GM12878 (cell line): Measurements from ENCODE around the gene IL20RA. TPM values are rescaled to one million over a fixed set of nuclear protein-coding genes. Genes with fewer than 3 reads are reported as not detected.

Experiments used
- ATAC-seq: fragments of 200-7000 bp; cut with Tn5 transposase; 3 replicates; pipeline ENCODE4 v1.9.1; 2020; ENCODE audit warnings: mild to moderate bottlenecking, moderate library complexity
- BruUV-seq: library from RNA; stranded (reverse); fragments of 400-500 nt; replicated peaks from 2 replicates; lab custom pipeline; 2021; lab: Mats Ljungman, UMichigan
- CTCF ChIA-PET: fragments of 300-600 bp; sonication (Branson Sonifier 250); formaldehyde crosslinking; extraction: SDS; loops from one replicate; lab custom pipeline; 2021; ENCODE audit warnings: inconsistent platforms; lab: Yijun Ruan, JAX
- POLR2A ChIA-PET: fragments of 350-600 bp; formaldehyde crosslinking; extraction: SDS; loops from one replicate; lab custom pipeline; 2021; ENCODE audit warnings: inconsistent platforms; lab: Charles Lee
- RAD21 ChIA-PET: fragments of 300-600 bp; sonication (Branson Sonifier 250); formaldehyde crosslinking; loops from one replicate; lab custom pipeline; 2023; ENCODE audit warnings: antibody characterized with exemption; ENCODE audit not compliant: unreplicated experiment; lab: Charles Lee
- SMC1A ChIA-PET: fragments of 300-600 bp; sonication (Branson Sonifier 250); formaldehyde crosslinking; loops from one replicate; lab custom pipeline; 2023; ENCODE audit not compliant: unreplicated experiment, uncharacterized antibody; lab: Charles Lee
- DNase-seq: peaks from one replicate; pipeline ENCODE4 v3.0.0-alpha.2; 2011; ENCODE audit warnings: low read depth, low spot score
- FAIRE-seq: peaks from 3 replicates; lab custom pipeline; 2011; peaks lifted over from hg19 to GRCh38; lab: Jason Lieb, UNC
- H2AFZ ChIP-seq: 2 replicates; pipeline ENCODE4 v1.6.0; 2011; ENCODE audit warnings: low read depth, low read length, control low read depth; ENCODE audit not compliant: control insufficient read depth
- H3K27ac ChIP-seq: 2 replicates; pipeline ENCODE4 v1.5.1; 2011; ENCODE audit warnings: control low read depth; ENCODE audit not compliant: control insufficient read depth, insufficient read depth
- H3K27me3 ChIP-seq, 2 experiments: replicated peaks in 1 of 2; 2 replicates each; pipeline versions ENCODE4 v1.6.0 to v1.6.1; 2011; ENCODE audit warnings: low read length in 1 of 2; ENCODE audit not compliant: control insufficient read depth in 2 of 2, insufficient read depth in 2 of 2
- H3K36me3 ChIP-seq, 2 experiments: 2 replicates each; pipeline ENCODE4 v1.5.1; 2011; ENCODE audit warnings: low read length in 1 of 2; ENCODE audit not compliant: control insufficient read depth in 2 of 2, insufficient read depth in 2 of 2
- H3K4me1 ChIP-seq: 2 replicates; pipeline ENCODE4 v1.6.1; 2011; ENCODE audit warnings: mild to moderate bottlenecking, low read length, moderate library complexity, mixed read lengths; ENCODE audit not compliant: control insufficient read depth, insufficient read depth
- H3K4me2 ChIP-seq: 2 replicates; pipeline ENCODE4 v1.6.0; 2011; ENCODE audit warnings: control low read depth; ENCODE audit not compliant: control insufficient read depth, insufficient read depth
- H3K4me3 ChIP-seq: fragments of 200-600 bp; sonication (generic); 2 replicates; pipeline ENCODE4 v1.5.1; 2016
- H3K79me2 ChIP-seq: 2 replicates; pipeline ENCODE4 v1.6.0; 2011; ENCODE audit warnings: low read length; ENCODE audit not compliant: control insufficient read depth, insufficient read depth
- H3K9ac ChIP-seq: 2 replicates; pipeline ENCODE4 v1.8.0; 2011; ENCODE audit warnings: low read length, control low read depth, mixed read lengths; ENCODE audit not compliant: control insufficient read depth, insufficient read depth
- H3K9me3 ChIP-seq: replicated peaks from 3 replicates; pipeline ENCODE4 v1.5.1; 2011; ENCODE audit warnings: mild to moderate bottlenecking, low read length; ENCODE audit not compliant: control insufficient read depth, insufficient read depth
- H4K20me1 ChIP-seq: 2 replicates; pipeline ENCODE4 v1.6.0; 2011; ENCODE audit not compliant: control insufficient read depth, insufficient read depth
- BRCA1 ChIP-seq: IDR thresholded peaks from 2 replicates; pipeline ENCODE4 v1.6.1; 2011; ENCODE audit warnings: low read depth, low read length, improper control_type of control experiment
- CREM ChIP-seq: IDR thresholded peaks from 2 replicates; pipeline ENCODE4 v1.6.1; 2014; ENCODE audit warnings: antibody characterized with exemption, low read depth
- FOS ChIP-seq: IDR thresholded peaks from 3 replicates; pipeline ENCODE4 v1.6.1; 2011; ENCODE audit warnings: borderline replicate concordance; ENCODE audit not compliant: insufficient read length; ENCODE audit errors: extremely low read depth
- LARP7 ChIP-seq: fragments of 450-650 bp; IDR thresholded peaks from 2 replicates; pipeline ENCODE4 v1.6.1; 2017; ENCODE audit warnings: mild to moderate bottlenecking
- MEF2B ChIP-seq: fragments of 450-650 bp; IDR thresholded peaks from 2 replicates; pipeline ENCODE4 v1.6.1; 2018; ENCODE audit warnings: mild to moderate bottlenecking, moderate library complexity; ENCODE audit not compliant: partially characterized antibody, poor library complexity, severe bottlenecking
- MTA2 ChIP-seq: fragments of 450-650 bp; IDR thresholded peaks from 2 replicates; pipeline ENCODE4 v1.6.1; 2016; ENCODE audit warnings: low read depth, mild to moderate bottlenecking, moderate library complexity
- MYB ChIP-seq: fragments of 150-350 bp; IDR thresholded peaks from 2 replicates; pipeline ENCODE4 v1.6.1; 2014; ENCODE audit warnings: mild to moderate bottlenecking, low read depth, low read length, borderline replicate concordance
- NFIC ChIP-seq: IDR thresholded peaks from 2 replicates; pipeline ENCODE4 v1.6.1; 2012; ENCODE audit warnings: low read depth, mild to moderate bottlenecking, inconsistent platforms, low read length, moderate library complexity
- NFYB ChIP-seq: IDR thresholded peaks from 2 replicates; pipeline ENCODE4 v1.6.1; 2011; ENCODE audit warnings: low read depth, mild to moderate bottlenecking, low read length, improper control_type of control experiment, moderate library complexity; ENCODE audit not compliant: insufficient read depth
- POLR2A ChIP-seq: IDR thresholded peaks from 2 replicates; pipeline ENCODE4 v1.6.1; 2011; ENCODE audit warnings: low read depth, mild to moderate bottlenecking, low read length
- SMARCA5 ChIP-seq: fragments of 450-650 bp; IDR thresholded peaks from 2 replicates; pipeline ENCODE4 v1.6.1; 2017; ENCODE audit warnings: mild to moderate bottlenecking
- STAT1 ChIP-seq: fragments of 450-650 bp; conservative IDR thresholded peaks from 2 replicates; pipeline ENCODE4 v1.6.1; 2014; ENCODE audit warnings: antibody characterized with exemption, mild to moderate bottlenecking
- STAT3 ChIP-seq: IDR thresholded peaks from 2 replicates; pipeline ENCODE4 v1.6.1; 2011; ENCODE audit warnings: low read depth, low read length, improper control_type of control experiment
- SUZ12 ChIP-seq: fragments of 200-600 bp; sonication (generic); IDR thresholded peaks from one replicate; pipeline ENCODE4 v1.6.1; 2018; ENCODE audit warnings: antibody characterized with exemption, mild to moderate bottlenecking; ENCODE audit not compliant: unreplicated experiment
- TCF12 ChIP-seq: IDR thresholded peaks from 2 replicates; pipeline ENCODE4 v1.6.1; 2011; ENCODE audit warnings: low read depth, mild to moderate bottlenecking, low read length
- ZBTB40 ChIP-seq: fragments of 450-650 bp; IDR thresholded peaks from 2 replicates; pipeline ENCODE4 v1.6.1; 2016; ENCODE audit warnings: mild to moderate bottlenecking, moderate library complexity, borderline replicate concordance
- WGBS: methylation state at CpG from one replicate; pipeline ENCODE4 v1.1.6; 2016; ENCODE audit warnings: low lambda C conversion rate; ENCODE audit not compliant: insufficient replicate concordance, insufficient coverage; ENCODE audit errors: missing lambda C conversion rate; 5-methylcytosine and 5-hydroxymethylcytosine counted together
- in situ Hi-C: fragments of 300-500 bp; cut with MboI; formaldehyde crosslinking; loops from 9 replicates; pipeline ENCODE4 v1.14.3; 2018; ENCODE audit warnings: mixed read lengths
- intact Hi-C: fragments of 100-400 bp; cut with micrococcal nuclease; formaldehyde crosslinking; loops from one replicate; pipeline ENCODE4 v1.14.2; 2022; ENCODE audit not compliant: unreplicated experiment
- polyA plus RNA-seq, 11 experiments: library from polyadenylated mRNA; depleted of rRNA in 4 of 11; unstranded in 6 of 11; stranded (reverse) in 5 of 11; fragments of >200 nt; fragmentation: Nextera tagmentation in 4 of 11; fragmentation: Illumina TruSeq in 1 of 11; extraction: Ambion mirVana in 4 of 11; extraction: Trizol in 1 of 11; gene quantifications; 1 replicate in 1 of 11; 2 replicates in 10 of 11; pipeline versions ENCODE4 v1.2.1 to v1.2.3, GENCODE V29; 2011 to 2016; ENCODE audit warnings: inconsistent platforms in 2 of 11, missing spikeins in 2 of 11, low read depth in 1 of 11
- total RNA-seq, 4 experiments: library from RNA; depleted of rRNA in 3 of 4; stranded (reverse); fragments of >200 nt in 3 of 4; fragmentation: Illumina TruSeq in 1 of 4; extraction: Trizol in 1 of 4; gene quantifications; 2 replicates each; pipeline versions ENCODE4 v1.2.1 to v1.2.3, GENCODE V29; 2013 to 2021
- TF ChIP-seq, protein P1 (sequence below): fragments of 450-650 bp; IDR thresholded peaks from 2 replicates; pipeline ENCODE4 v1.6.1; 2018; ENCODE audit warnings: mild to moderate bottlenecking, low read depth, moderate library complexity; ENCODE audit not compliant: partially characterized antibody

Gene IL20RA
- total and polyA plus RNA-seq, 10 of the 15 experiments (the other 5 are each of a cell fraction or from before 2014, with no cell fraction given) = 0.02 to 0.16 (median 0.09) TPM; not detected in 3

DNA sequence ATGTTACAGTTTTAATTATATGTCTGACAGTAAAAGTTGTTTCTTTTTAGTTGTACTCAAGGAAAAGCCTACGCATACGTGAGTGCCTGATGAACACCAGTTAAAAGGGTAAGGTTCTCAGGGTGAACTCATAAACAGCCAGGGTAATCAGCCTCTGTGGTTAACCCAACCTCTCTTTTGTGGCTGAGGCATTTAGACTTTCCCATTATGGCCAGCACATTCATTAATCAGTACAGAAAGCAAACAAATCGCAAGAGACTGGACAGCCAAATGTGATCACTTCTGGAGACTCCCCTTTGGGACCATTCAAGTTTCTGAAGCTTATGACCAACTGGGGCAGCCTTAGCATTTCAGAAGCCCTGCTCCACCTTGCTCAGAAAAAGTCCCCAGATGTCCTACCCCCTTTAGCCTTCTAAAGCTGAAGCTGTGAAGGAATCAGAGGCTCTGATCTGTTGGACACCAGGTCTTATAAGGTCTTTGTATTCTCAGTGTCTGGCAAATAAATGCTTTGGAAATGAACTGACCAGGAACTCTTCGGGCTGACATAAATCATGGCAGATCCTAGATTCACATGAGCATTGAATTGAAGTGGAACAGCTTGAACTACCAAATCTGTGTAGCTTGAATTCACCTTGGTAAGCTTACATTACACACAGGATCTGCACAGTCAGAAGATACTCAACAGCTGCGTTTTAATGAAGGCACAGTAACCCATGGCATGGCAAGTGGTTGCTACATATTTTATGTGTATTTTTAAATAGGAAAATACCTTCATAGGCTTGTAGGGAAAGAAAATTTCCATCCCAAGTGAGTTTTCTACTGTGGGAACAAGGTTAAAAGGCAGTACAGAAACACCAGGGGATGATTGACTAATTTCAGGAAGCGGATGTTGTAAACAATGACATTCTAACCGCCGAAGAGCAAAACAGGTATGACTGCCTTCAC is 18.7 kb downstream of the IL20RA start:
- Histone ChIP-seq H3K27me3 (no peaks in the 10 kb centered on the region; a peak in 1 of 4 replicates), H3K9ac (no peak overlapping the region), H3K4me3 (no peak overlapping the region), H3K79me2 (no peaks in the 10 kb centered on the region), H3K4me1 (no peaks in the 10 kb centered on the region), H3K4me2 (no peak overlapping the region), H3K36me3 (no peaks in the 10 kb centered on the region), H2AFZ (no peak overlapping the region), H3K27ac (no peak overlapping the region), H3K9me3 (no peaks in the 10 kb centered on the region), H4K20me1 (no peaks in the 10 kb centered on the region)
- RAD21 ChIA-PET = interaction anchor here (1.0 kb wide), 2 partner anchors 43 to 140 kb away, joined by 3 to 4 read pairs; no protein-coding TSS in a partner anchor
- BruUV-seq = no TSS peak
- CTCF ChIA-PET = interaction anchor here (0.5 to 3.8 kb wide), 8 partner anchors 10 to 387 kb away, joined by 3 to 9 read pairs (median 4); no protein-coding TSS in a partner anchor
- SMC1A ChIA-PET = interaction anchor here (0.7 to 1.6 kb wide), 4 partner anchors 10 to 386 kb away, joined by 3 to 4 read pairs (median 4); no protein-coding TSS in a partner anchor
- POLR2A ChIA-PET = interaction anchor here (0.5 kb wide), 1 partner anchor 172 kb away, joined by 3 read pairs; no protein-coding TSS in a partner anchor
- intact Hi-C loops (loop anchor here (2.0 kb wide), 1 partner anchor 69 kb away; no protein-coding TSS in a partner anchor), in situ Hi-C loops (no loop called here)
- DNase-seq (peak; percentile 56), FAIRE-seq (no peak), ATAC-seq (peak; percentile 92)
- WGBS = 15% methylated on average over 8 of the region's 8 CpGs
- TF ChIP-seq CREM = no peak
- TF ChIP-seq LARP7 = no peak
- no peak for TF ChIP-seq SUZ12
- peak; percentile 34; the same call in 1 of the 2 replicates for TF ChIP-seq SMARCA5
- TF ChIP-seq FOS = no peak
- no peak for TF ChIP-seq NFIC
- TF ChIP-seq TCF12 = no peak
- TF ChIP-seq MEF2B = peak; percentile 78
- TF ChIP-seq BRCA1 = no peak
- no peak for TF ChIP-seq ZBTB40
- TF ChIP-seq STAT1 = no peak
- no peak for TF ChIP-seq STAT3
- TF ChIP-seq, protein P1, sequence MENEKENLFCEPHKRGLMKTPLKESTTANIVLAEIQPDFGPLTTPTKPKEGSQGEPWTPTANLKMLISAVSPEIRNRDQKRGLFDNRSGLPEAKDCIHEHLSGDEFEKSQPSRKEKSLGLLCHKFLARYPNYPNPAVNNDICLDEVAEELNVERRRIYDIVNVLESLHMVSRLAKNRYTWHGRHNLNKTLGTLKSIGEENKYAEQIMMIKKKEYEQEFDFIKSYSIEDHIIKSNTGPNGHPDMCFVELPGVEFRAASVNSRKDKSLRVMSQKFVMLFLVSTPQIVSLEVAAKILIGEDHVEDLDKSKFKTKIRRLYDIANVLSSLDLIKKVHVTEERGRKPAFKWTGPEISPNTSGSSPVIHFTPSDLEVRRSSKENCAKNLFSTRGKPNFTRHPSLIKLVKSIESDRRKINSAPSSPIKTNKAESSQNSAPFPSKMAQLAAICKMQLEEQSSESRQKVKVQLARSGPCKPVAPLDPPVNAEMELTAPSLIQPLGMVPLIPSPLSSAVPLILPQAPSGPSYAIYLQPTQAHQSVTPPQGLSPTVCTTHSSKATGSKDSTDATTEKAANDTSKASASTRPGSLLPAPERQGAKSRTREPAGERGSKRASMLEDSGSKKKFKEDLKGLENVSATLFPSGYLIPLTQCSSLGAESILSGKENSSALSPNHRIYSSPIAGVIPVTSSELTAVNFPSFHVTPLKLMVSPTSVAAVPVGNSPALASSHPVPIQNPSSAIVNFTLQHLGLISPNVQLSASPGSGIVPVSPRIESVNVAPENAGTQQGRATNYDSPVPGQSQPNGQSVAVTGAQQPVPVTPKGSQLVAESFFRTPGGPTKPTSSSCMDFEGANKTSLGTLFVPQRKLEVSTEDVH = no peak
- TF ChIP-seq POLR2A = no peak
- no peak for TF ChIP-seq MYB
- TF ChIP-seq NFYB = 0 out of 2 replicates have a peak, but pooled peaks have one; percentile 13
- peak; percentile 95 for TF ChIP-seq MTA2
